ENCODE results near the gene NCKAP5. TPM values are rescaled to one million over a fixed set of nuclear protein-coding genes. Genes with fewer than 3 reads are reported as not detected.

The NCKAP5 gene
- total and polyA plus RNA-seq, 2 of the 8 experiments (the other 6 are each of a cell fraction or from before 2014, with no cell fraction given) = 0.27 to 0.86 TPM

DNA sequence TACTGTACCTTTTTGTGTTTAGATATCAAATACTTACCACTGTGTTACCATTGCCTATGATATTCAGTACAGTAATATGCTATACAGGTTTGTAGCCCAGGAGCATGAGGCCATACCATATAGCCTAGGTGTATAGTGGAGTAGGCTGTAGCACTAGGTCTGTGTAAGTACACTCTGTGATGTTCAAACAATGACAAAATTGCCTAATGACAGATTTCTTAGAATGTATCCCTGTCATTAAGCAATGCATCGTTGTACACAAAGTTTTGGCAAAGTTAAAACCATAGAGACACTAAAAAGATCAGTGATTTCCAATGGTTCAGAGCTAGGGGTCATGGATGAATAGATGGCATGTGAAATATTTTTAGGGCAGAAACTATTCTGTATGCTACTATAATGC, 415.5 kb downstream of the NCKAP5 start:
- H4K5ac ChIP-seq (ENCODE audit: insufficient read length, low read depth, low read length) = no peak overlapping the region
- POLR2A ChIA-PET (ENCODE audit: partially characterized antibody) = no interaction called here
- DNase-seq (ENCODE audit: low read depth in 1 of 2, low spot score in 2 of 2) (no peak), FAIRE-seq (no peak)
- H3K14ac ChIP-seq (ENCODE audit: insufficient read length) = no peak overlapping the region
- H3K56ac ChIP-seq (replicated peaks; ENCODE audit: insufficient read length, low read depth, low read length) = no peak overlapping the region
- no peak overlapping the region for H2AK5ac ChIP-seq (ENCODE audit: low read depth, low read length)
- H3K18ac ChIP-seq (ENCODE audit: extremely low read depth, low read length) = no peak overlapping the region
- H3K27me3 ChIP-seq (replicated peaks in 1 of 4; ENCODE audit: control insufficient read depth in 3 of 4, extremely low read depth in 1 of 4, insufficient read depth in 3 of 4, low read length in 3 of 4) = no peaks in the 10 kb centered on the region; a peak in 1 of 7 replicates
- 95% methylated on average over 1 of the region's 1 CpG; no CpG with 5 or more reads in 1 of the 2 experiments for WGBS, 2 experiments (ENCODE audit: extremely low coverage in 1 of 2, insufficient coverage in 1 of 2, insufficient read length in 1 of 2, insufficient replicate concordance in 2 of 2, low coverage in 1 of 2, low lambda C conversion rate in 2 of 2, missing lambda C conversion rate in 1 of 2)
- H3K23me2 ChIP-seq (ENCODE audit: low read depth, low read length) = no peaks in the 10 kb centered on the region
- no peak overlapping the region for H3K4me2 ChIP-seq (ENCODE audit: insufficient read depth in 1 of 2, low read depth in 2 of 2, low read length in 2 of 2)
- no peaks in the 10 kb centered on the region; a peak in 1 of 8 replicates for H3K36me3 ChIP-seq (ENCODE audit: control insufficient read depth in 2 of 4, insufficient read depth in 4 of 4, low read length in 3 of 4)
- H2BK5ac ChIP-seq (ENCODE audit: low read depth, low read length) = no peak overlapping the region
- H3K9me3 ChIP-seq (ENCODE audit: insufficient read depth in 2 of 2, low read depth in 1 of 2, low read length in 1 of 2) = peaks cover 9% of the 10 kb centered on the region in 2 experiments; a peak in 2 of 4 replicates
- no peak overlapping the region for H4K91ac ChIP-seq (replicated peaks; ENCODE audit: insufficient read length, low read length)
- no peak overlapping the region for H2BK20ac ChIP-seq (ENCODE audit: low read length)
- no peaks in the 10 kb centered on the region for H4K20me1 ChIP-seq (replicated peaks in 1 of 2; ENCODE audit: control insufficient read depth in 1 of 2, insufficient read depth in 2 of 2, low read length in 2 of 2)
- H3K27ac ChIP-seq (ENCODE audit: low read depth, low read length) = no peak overlapping the region
- H3K23ac ChIP-seq (ENCODE audit: insufficient read length) = no peak overlapping the region
- H2BK15ac ChIP-seq (ENCODE audit: low read length) = no peak overlapping the region
- CTCF ChIA-PET (ENCODE audit: partially characterized antibody) = no interaction called here
- no peak overlapping the region for H3K9ac ChIP-seq (replicated peaks in 1 of 4; ENCODE audit: extremely low read depth in 1 of 4, low read depth in 3 of 4, low read length in 3 of 4)
- no peak for TF ChIP-seq SRF (IDR thresholded peaks at IDR 0.05; ENCODE audit: low read depth, low read length)
- TF ChIP-seq NANOG (IDR thresholded peaks at IDR 0.05; ENCODE audit: insufficient read depth, low read depth, low read length, poor library complexity, severe bottlenecking) = no peak
- TF ChIP-seq, protein P1, sequence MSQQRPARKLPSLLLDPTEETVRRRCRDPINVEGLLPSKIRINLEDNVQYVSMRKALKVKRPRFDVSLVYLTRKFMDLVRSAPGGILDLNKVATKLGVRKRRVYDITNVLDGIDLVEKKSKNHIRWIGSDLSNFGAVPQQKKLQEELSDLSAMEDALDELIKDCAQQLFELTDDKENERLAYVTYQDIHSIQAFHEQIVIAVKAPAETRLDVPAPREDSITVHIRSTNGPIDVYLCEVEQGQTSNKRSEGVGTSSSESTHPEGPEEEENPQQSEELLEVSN (IDR thresholded peaks at IDR 0.05) = no peak
- TF ChIP-seq BCL11A (IDR thresholded peaks at IDR 0.05; ENCODE audit: low read depth in 2 of 2, low read length in 2 of 2) = no peak
- no peak for TF ChIP-seq SIRT6 (IDR thresholded peaks at IDR 0.05; ENCODE audit: low read length)
- TF ChIP-seq PHF8 (conservative IDR thresholded peaks at IDR 0.05; ENCODE audit: low read depth, low read length) = no peak
- no peak for TF ChIP-seq JUND (IDR thresholded peaks at IDR 0.05; ENCODE audit: low read length)
- TF ChIP-seq JUN (IDR thresholded peaks at IDR 0.05; ENCODE audit: low read depth, low read length) = no peak
- TF ChIP-seq CTBP2 (IDR thresholded peaks at IDR 0.05; ENCODE audit: borderline replicate concordance, insufficient read depth, insufficient read length, low read length) = no peak
- no peak for TF ChIP-seq EGR1 (IDR thresholded peaks at IDR 0.05; ENCODE audit: borderline replicate concordance, low read depth, low read length)
- TF ChIP-seq BACH1 (IDR thresholded peaks at IDR 0.05; ENCODE audit: low read length) = no peak
- no peak for TF ChIP-seq POLR2A (IDR thresholded peaks at IDR 0.05; ENCODE audit: control extremely low read depth in 1 of 2, low read depth in 2 of 2, low read length in 2 of 2)
- TF ChIP-seq RNF2 (IDR thresholded peaks at IDR 0.05; ENCODE audit: borderline replicate concordance, low read depth, low read length, missing control alignments, poor library complexity, severe bottlenecking) = no peak
- no peak for TF ChIP-seq KDM5A (IDR thresholded peaks at IDR 0.05; ENCODE audit: low read length)
- no peak overlapping the region for H2AFZ ChIP-seq (ENCODE audit: low read length)
- H3K79me1 ChIP-seq (ENCODE audit: low read depth, low read length) = no peaks in the 10 kb centered on the region
- H2BK12ac ChIP-seq (ENCODE audit: low read depth, low read length) = no peak overlapping the region
- H3K4me3 ChIP-seq (ENCODE audit: extremely low read depth in 1 of 4, insufficient read depth in 2 of 4, low read depth in 3 of 4, low read length in 4 of 4) = no peak overlapping the region
- no peak overlapping the region for H3K4ac ChIP-seq (replicated peaks; ENCODE audit: insufficient read length, low read depth, low read length)
- no peak overlapping the region for H2BK120ac ChIP-seq (replicated peaks; ENCODE audit: low read depth, low read length)
- no peak overlapping the region for H4K8ac ChIP-seq (ENCODE audit: extremely low read depth, insufficient read depth, low read length)
- H3K79me2 ChIP-seq (ENCODE audit: control insufficient read depth in 1 of 2, insufficient read depth in 2 of 2, low read length in 2 of 2) = no peaks in the 10 kb centered on the region
- no peaks in the 10 kb centered on the region for H3K4me1 ChIP-seq (replicated peaks in 1 of 4; ENCODE audit: control insufficient read depth in 3 of 4, insufficient read depth in 4 of 4, low read length in 3 of 4)
